ENCODE measurements around the gene GNPDA2.

DNA sequence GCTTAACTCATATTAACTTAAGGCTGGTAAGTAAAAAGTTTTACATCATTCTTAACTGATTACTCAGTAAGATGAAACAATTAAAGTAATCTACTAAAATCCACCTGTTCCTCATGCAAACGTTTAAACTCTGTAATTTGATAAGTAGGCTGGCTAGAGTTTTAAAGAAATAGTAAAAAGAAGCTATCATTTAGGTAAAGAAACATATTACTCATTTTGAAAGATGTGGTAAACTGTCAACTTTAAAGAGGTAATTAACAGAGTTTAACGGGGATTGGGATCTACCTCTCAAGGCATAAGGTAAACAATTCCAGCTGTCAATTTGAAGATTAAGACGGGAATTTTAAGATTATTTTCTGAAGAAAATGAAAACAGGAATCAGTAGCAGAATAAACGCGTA is 9.8 kb downstream of the GNPDA2 start:
- TF ChIP-seq YY1 (IDR thresholded peaks at IDR 0.05; ENCODE audit: insufficient read depth, insufficient read length) (no peak), SUZ12 (IDR thresholded peaks at IDR 0.05; ENCODE audit: extremely low read depth, insufficient read depth, insufficient read length) (no peak), ZNF274 (IDR thresholded peaks at IDR 0.05; ENCODE audit: low read depth, low read length) (no peak)

Measured in NT2/D1 (cell line).